Activated gamma-delta T cell (primary cell): ENCODE measurements around the gene PIAS4.

ENCODE experiments used
- DNase-seq: peaks from one replicate; lab custom pipeline; 2025; lab: John Stamatoyannopoulos, UW

The PIAS4 gene

GRCh38 chr19:4059453-4059871 lies 51.9 kb downstream of the PIAS4 start:
- DNase-seq, result no peak

GRCh38 chr19:4059891-4060620 lies 52.5 kb downstream of the PIAS4 start:
- DNase-seq, result peak; percentile 76

DNA sequence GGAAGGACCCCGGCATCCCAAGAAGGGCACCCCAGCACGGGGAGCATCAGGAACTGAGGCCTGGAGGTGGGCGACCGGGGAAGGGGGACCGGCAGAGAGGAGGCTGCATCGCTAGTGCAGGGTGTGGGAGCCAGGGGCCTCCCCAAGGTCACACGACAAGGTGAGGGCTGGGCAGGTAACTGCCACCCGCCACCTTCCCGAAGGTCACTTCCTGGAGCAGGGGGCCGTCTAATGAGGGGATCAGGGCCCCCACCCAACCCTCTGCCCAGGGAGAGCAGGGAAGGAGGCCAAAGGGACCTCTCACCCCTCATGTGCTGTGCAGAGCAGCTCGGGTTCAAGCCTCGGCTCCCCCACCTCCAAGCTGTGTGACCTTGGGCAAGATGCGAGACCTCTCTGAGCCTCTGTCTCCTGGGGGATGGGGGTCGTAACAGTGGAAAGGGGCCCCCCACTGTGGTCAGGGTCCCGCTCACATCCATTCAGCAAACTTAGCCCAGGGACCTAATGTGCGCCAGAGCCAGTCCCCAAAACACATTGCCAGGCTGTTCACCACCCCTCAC lies 53.2 kb downstream of the PIAS4 start:
- DNase-seq, result no peak

GRCh38 chr19:4061178-4061682 lies 53.7 kb downstream of the PIAS4 start:
- DNase-seq, result no peak

- DNase-seq, result no peak
These were observed 54.3 kb downstream of the PIAS4 start for GRCh38 chr19:4061683-4062418.

DNA sequence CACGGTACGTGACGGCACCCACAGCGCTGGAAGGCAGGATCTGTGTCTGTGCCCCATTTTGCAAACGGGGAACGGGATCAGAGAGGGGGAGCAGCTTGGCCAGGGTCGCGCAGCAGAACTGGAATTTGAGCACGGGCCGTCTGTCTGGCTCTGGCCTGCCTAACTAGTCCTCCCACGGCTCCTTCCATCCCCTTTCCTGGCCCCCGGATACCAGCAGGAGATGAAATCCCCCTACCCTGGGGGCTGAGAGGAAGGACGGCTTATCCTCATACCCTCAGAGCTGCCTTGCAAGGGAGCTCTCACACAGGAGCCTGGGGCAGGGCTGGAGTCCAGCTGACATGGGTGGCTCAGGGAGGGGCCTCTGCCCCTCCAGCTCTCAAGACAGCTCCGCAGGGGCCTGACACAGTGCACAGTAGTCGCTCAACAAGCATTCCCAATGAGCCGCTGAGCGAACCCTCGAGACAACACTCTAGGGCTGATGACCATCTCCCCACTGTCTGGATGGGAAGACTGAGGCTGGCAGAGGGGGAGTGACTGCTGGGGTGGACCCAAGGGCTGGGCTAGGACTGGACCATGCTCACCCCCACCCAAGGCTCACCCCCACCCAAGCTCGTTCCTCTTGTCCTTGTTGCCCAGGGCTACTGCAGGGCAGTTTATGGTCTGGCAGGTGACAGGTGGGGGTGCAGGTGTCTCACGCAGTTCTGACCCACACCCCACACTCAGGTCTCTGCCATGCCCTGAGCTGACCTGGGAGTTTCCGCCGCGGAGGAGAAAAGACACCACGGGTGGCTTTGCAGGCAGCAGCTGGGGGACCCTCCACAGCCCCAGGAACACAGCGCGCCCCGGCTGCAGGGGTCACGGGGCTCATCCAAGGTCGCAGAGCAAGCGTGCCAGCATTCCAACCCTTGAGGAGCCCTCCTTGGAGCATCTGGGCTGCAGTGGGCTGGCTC lies 55.2 kb downstream of the PIAS4 start:
- DNase-seq, result no peak

DNA sequence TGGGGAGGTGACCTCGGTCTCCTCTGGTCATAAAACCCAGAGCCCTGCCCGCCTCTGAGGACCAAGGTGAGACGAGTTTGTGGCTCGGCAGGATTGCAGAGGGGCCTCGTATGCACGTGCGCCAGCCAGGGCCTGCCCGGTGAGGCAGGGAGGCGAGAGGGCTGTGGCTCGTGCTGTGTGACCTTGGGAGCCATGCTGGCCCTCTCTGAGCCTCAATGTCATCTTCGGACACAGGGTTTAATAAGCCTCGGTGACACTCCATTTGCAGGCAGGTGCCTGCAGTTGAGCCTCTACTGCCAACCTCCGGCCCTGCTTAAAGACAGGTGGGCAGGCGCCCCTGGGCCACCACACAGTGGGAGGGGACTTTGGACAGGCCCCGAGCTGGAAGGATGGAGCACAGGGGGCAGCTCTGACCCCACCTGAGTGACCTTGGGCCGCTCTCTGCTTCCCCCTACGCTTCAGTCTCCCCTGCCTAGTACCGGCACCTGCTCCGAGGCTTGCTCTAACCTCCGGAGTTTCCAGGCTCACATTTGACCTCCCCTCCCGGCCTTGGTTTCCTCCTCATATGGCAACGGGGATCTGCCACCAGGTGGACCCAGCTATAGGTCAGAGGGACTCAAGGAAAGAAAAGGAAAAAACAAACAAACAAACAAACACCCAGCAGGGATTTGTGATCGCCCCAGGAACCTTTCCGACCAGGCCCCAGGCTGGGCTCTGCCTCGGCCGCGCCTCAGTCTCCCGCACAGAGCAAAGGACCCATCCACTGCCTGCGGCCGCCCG lies 56.0 kb downstream of the PIAS4 start:
- DNase-seq, result no peak

DNA sequence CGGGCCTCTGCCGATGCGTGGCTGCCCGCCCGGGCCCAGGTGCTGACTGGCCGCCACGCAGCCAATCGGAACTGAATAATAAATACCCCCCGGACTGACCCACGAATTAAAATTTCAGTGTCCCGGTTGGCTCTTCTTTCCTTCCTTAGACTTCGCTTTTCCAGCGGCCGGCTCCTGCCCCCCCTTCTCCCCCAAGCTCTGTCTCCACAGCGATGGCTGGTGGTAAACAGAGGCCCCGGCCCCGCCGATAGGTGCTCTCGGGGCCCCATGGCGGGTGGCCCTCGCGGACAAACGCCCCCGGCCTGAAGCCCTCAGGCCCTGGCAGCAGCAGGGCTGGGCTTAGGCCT lies 56.6 kb downstream of the PIAS4 start:
- no peak for DNase-seq

DNA sequence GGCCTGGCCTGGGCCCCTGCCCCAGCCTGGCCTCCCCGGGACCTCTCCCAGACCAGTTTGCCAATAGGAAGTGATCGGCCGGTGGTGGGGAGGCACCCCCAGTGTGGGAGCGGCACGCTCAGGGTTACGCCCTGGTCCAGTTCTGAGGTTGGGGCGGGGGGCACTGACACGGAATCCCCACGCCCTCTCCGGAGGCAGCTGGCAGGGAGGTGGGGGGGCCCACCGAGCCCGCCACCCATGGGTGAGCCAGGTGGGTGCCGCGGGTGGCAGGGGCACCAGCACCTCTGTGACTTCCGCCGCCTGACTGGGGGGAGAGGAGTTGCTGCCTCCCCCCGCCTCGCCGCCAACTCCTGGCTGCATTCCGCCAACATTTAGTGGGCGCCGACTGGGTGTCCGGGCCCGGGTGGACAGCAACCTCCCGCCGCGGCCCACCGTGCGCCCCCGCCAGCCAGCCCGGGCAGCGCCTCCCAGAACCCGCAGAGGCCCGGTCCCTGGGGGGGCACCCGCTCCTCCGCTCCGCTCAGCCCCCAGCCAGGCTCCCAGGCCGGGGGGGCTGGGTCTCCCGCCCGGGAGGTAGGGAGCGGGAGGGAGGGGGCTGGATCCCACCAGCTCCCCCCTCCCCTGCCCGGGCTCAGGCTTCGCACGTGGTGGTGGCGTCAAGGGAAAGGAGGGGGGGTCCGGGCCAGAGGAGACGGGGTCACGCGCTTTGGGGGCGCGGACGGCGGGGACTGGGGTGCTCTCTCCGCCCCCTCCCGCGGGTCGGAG lies 57.1 kb downstream of the PIAS4 start:
- peak; percentile 53 for DNase-seq

DNA sequence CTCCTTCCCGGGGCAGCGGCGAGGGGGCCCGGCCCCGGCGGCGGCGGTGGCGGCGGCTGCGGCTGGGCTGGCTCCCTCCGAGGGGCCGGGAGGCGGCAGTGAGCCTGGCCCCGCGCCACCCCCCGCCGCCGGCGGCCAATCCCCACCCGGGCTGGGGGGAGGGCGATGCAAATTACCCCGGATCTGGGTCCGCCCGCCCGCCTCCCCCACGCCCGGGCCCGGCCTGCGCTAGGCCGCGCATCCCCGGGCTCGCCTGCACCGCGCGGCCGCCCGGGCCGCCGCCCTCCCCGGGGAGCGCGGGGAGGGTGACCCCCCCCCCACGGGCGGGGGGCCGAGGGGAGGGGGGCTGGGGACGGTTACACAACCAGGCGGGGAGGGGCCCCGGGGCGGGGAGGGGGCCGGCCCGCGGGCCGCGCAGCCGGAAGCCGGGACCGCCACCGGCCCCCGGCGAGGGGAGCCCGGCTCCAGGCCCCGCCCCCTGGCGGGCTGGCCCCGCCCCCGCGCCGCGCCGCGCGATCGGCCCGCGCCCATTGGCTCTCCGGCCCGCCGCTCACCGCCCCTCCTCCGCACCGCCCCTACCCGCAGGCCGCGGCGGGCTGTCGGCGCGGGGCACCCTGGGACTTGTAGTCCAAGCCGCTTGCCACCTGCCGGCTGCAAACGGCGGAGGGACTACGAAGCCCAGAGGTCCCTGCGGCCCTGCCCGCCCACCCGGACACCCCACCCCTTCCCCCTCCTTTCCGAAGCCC lies 58.1 kb downstream of the PIAS4 start:
- peak; percentile 98 for DNase-seq

- no peak for DNase-seq
These were observed 58.7 kb downstream of the PIAS4 start for GRCh38 chr19:4066176-4066606.

DNA sequence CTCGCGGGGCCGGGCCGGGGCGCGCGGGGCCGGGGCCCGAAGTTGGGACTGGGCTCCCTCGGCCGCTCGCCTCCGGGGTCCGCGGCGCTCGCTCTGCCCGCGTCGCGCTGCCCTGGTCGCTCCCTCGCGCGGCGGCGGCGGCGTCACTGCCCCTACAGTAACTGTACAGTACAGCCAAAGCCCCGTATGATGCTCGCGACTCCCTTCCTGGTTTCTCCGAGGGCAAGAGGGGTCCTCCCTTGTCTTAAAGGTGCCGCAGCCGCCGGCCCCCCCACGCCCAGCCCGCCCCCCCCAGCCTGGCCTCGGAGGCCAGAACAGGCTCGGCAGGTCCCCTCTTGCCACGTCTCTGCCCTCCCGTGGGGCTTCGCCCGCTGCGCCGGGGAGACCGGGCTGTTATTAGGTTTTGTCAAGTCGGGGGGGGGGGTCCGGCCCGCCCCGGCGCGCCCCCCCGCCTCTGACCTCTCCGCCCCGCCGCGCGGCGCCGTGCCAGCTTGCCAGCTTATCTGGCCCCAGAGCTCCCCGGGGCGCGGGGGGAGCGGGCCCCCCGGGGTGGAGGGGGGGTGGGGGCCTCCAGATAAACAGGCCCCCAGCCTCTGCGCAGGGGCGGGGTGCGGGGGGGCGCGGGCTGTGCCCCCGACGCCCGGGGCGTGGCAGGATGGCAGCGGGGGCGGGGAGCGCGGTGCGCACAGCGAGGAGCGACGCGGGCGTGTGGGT lies 59.3 kb downstream of the PIAS4 start, which contains the start of gene ZBTB7A:
Gene ZBTB7A, minus strand, starts transcription at position 218 of the 714 bp plus-strand sequence. CDS start 11,667 bp downstream, outside the sequence.
- peak; percentile 66 for DNase-seq

DNA sequence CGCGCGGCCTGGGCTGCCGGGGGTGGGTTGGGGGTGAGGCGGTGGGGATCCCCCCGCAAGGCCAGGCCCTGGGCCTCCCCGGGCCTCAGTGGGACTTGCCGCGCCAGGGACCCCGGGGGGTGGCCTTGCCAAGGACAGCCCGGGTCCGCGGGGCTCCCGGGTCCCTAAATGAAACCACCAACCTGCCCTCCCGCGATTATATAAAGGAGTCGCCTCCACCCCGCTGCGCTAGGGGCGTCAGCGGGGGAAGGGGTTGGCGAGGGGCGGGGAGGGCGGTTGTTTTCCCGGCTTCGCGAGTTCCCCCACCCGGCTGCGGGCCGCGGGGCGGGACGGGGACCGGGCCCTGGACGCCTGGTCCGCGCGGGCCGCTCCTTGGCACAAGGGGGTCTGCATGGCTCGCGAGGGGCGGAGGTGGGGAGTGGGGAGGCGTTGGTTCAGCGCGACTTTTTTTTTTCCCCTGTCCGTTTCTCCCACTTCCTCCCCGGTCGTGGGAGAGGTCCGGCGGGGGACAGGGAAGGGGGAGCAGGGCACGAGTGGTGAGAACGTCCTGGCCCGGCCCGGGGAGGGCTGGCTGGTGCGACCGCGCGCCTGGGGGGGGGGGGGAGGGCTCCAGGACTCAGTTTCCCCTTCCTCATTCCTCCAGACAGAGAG lies 60.0 kb downstream of the PIAS4 start:
- DNase-seq, result no peak

DNA sequence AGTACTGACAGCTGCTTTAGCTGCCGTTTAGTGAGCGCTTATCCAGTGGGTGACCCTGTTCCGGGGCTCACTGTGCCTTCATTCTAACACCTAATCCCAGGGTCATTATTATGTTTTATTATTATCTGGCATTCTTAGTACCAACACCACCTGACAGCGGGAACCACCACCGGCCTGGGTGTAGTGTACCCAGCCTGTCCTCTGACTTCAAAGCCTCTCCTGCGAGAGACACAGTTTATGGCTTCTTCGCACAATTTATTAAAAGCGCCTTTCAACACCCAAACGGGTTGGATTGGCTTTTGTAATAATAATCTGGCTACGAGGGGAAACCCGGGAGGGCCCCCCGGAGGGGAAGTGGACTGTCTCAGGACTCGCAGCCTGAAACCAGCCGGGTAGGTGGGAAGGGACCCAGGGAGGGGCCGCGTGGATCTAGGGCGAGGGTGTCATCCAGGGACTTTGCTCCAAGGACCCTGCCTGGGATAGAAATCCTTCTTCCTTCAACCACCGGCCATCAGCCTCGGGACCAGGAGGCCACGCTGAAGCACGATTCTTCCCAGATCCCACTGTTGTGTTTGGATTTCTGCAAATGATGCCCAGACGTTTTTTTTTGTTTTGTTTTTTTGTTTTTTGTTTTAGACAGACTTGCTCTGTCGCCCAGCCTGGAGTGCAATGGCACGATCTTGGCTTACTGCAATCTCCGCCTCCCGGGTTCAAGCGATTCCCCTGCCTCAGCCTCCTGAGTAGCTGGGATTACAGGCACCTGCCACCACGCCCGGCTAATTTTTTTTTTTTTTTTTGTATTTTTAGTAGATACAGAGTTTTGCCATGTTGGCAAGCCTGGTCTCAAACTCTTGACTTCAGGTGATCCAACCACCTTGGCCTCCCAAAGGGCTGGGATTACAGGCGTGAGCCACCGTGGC lies 60.8 kb downstream of the PIAS4 start:
- DNase-seq, result no peak

- DNase-seq, result no peak
These were observed 61.9 kb downstream of the PIAS4 start for GRCh38 chr19:4069331-4069959.

- no peak for DNase-seq
These were observed 64.1 kb downstream of the PIAS4 start for GRCh38 chr19:4071610-4072009.

- no peak for DNase-seq
These were observed 67.8 kb downstream of the PIAS4 start for GRCh38 chr19:4075373-4075772.
